Pancreas (tissue), 10 donors: ENCODE data around the gene PMS1. TPM values are rescaled to one million over a fixed set of nuclear protein-coding genes. Genes with fewer than 3 reads are reported as not detected.

Experiments
- ATAC-seq, 4 donors: fragments of 200-7000 bp; cut with Tn5 transposase; one replicate each; pipeline versions ENCODE4 v1.8.0 to v1.9.1; 2020; ENCODE audit warnings: mild to moderate bottlenecking in 4 of 4, moderate library complexity in 4 of 4
- DNase-seq, 6 donors: peaks; one replicate each; pipeline ENCODE4 v3.0.0-alpha.2; 2020
- FAIRE-seq: peaks from 2 replicates; lab custom pipeline; 2012; peaks lifted over from hg19 to GRCh38; lab: Jason Lieb, UNC
- H3K27ac ChIP-seq, 4 donors: fragments of 200-600 bp; sonication (generic); 1 replicate in 3 of 4; 2 replicates in 1 of 4; pipeline versions ENCODE4 v1.5.0 to v1.8.0; 2020
- H3K27me3 ChIP-seq, 4 donors: fragments of 200-600 bp; one replicate each; pipeline ENCODE4 v1.8.0; 2021
- H3K36me3 ChIP-seq, 3 donors: fragments of 200-600 bp; sonication (generic) in 1 of 3; one replicate each; pipeline versions ENCODE4 v1.5.0 to v1.8.0; 2020 to 2021
- H3K4me1 ChIP-seq, 3 donors: fragments of 200-600 bp; one replicate each; pipeline ENCODE4 v1.8.0; 2021
- H3K4me3 ChIP-seq, 4 donors: fragments of 200-600 bp; sonication (generic) in 2 of 4; one replicate each; pipeline versions ENCODE4 v1.5.0 to v1.8.0; 2020 to 2021
- H3K9me3 ChIP-seq, 4 donors: fragments of 200-600 bp; one replicate each; pipeline ENCODE4 v1.8.0; 2021
- WGBS, 2 donors: extraction: QIAGEN DNeasy Blood & Tissue Kit; methylation state at CpG; one replicate each; pipeline ENCODE4 v1.1.7; 2013; 5-methylcytosine and 5-hydroxymethylcytosine counted together
- intact Hi-C, 3 donors: fragments of 100-400 bp; cut with DNase I; formaldehyde crosslinking; loops; one replicate each; pipeline versions ENCODE4 v1.11.1 to v1.14.2; 2022
- polyA plus RNA-seq, 2 donors: library from polyadenylated mRNA; stranded (reverse); fragments of 200-250 nt; gene quantifications; one replicate each; pipeline ENCODE4 v1.2.3, GENCODE V29; 2013
- total RNA-seq, 6 donors: library from RNA; stranded (reverse); fragmentation: NEBNext Ultra II Directional in 4 of 6; extraction: Animal tissue kit (Norgen Biotek cat#: 25700) in 4 of 6; gene quantifications; one replicate each; pipeline versions ENCODE4 v1.2.1 to v1.2.4, GENCODE V29; 2021 to 2023
- TF ChIP-seq, protein P1 (sequence below), 4 donors: fragments of 200-600 bp; sonication (generic) in 3 of 4; IDR thresholded peaks; one replicate each; pipeline versions ENCODE4 v1.5.0 to v1.8.0; 2021; ENCODE audit warnings: antibody characterized with exemption in 4 of 4
- donor health status: healthy with polysubstance abuse.
- donor health status: DM: no; HTN: no; CAD: no; lungs with moderate emphysema.
- donor health status: DM: no; HTN: no; CAD: no.
- donor health status: control.
- donor health status: control.
- donor health status: Bipolar disorder and iron deficiency.
- donor health status: DM: yes; HTN: yes; CAD: no.
- donor health status: DM: no; HTN: no; CAD: no.
- donor health status: DM: no; HTN: no; CAD: no.
- donor health status: DM: yes; HTN: yes; CAD: no.

The PMS1 gene
- total and polyA plus RNA-seq, 8 donors = 8.1 to 17.1 (median 10.6) TPM

DNA sequence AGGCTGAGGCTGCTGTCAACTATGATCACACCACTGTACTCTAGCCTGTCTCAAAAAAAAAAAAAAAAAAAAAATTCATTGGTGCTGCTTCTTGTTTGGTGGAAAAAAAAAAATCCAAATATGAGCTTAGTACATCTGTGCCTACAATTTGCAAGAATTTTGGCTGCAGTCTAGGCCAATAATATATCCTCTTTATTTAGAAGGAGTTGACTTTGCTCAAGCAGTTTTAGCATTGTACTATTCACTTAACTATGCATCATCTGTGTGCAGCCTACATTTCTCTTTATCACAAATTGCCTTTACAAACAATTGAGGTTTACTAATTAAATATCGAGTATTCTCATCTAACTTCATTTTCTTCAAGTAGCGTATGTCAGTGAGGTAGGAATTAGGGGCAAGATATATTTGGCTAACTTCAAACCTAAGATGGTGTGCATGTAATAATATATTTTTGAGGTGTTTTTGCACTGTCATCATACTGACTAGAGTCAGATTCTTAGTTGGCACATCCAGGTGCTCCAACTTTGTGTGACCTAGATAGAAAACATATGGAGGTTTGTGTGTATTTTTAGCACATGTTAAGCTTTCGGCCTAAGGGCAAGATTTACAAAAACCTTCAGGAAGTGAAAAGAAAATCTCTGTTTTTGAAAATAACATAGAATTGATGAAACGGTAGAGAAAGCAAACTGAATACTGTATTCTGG is 51.8 kb downstream of the PMS1 start:
- FAIRE-seq (no peak), DNase-seq (no peak), ATAC-seq (no peak)
- Histone ChIP-seq H3K4me1 (no peaks in the 10 kb centered on the region), H3K36me3 (no peaks in the 10 kb centered on the region), H3K27ac (no peak overlapping the region), H3K27me3 (no peaks in the 10 kb centered on the region), H3K9me3 (no peaks in the 10 kb centered on the region), H3K4me3 (no peak overlapping the region)
- intact Hi-C loops = no loop called here
- 65% methylated on average over 4 of the region's 4 CpGs for WGBS, 2 donors
- TF ChIP-seq, protein P1, sequence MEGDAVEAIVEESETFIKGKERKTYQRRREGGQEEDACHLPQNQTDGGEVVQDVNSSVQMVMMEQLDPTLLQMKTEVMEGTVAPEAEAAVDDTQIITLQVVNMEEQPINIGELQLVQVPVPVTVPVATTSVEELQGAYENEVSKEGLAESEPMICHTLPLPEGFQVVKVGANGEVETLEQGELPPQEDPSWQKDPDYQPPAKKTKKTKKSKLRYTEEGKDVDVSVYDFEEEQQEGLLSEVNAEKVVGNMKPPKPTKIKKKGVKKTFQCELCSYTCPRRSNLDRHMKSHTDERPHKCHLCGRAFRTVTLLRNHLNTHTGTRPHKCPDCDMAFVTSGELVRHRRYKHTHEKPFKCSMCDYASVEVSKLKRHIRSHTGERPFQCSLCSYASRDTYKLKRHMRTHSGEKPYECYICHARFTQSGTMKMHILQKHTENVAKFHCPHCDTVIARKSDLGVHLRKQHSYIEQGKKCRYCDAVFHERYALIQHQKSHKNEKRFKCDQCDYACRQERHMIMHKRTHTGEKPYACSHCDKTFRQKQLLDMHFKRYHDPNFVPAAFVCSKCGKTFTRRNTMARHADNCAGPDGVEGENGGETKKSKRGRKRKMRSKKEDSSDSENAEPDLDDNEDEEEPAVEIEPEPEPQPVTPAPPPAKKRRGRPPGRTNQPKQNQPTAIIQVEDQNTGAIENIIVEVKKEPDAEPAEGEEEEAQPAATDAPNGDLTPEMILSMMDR (IDR thresholded peaks at IDR 0.05) = no peak

DNA sequence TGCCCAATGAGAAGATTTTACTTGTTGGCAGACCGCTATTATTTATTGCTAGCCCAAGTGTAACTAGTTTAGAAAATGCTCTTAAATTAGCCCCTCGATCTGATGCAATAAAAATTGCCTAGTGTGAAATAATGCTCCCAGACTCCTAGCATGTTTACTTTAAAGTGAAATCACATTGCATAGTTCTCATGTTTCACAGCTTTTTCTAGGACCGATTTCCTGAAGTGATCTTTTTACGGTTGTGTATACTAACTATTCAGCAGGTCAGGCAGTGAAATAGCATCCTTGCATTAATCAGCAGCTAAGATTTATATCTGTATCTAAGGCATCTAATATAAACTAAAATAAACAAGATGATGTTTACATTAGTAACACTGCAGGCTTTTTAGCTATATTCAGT is 52.4 kb downstream of the PMS1 start:
- H3K27ac ChIP-seq = no peak overlapping the region
- no peak overlapping the region for H3K4me3 ChIP-seq
- TF ChIP-seq, protein P1 (IDR thresholded peaks at IDR 0.05) = no peak
- 66 to 76% methylated on average over 4 of the region's 4 CpGs for WGBS, 2 donors
- H3K27me3 ChIP-seq = no peaks in the 10 kb centered on the region
- no peaks in the 10 kb centered on the region for H3K4me1 ChIP-seq
- no peaks in the 10 kb centered on the region for H3K9me3 ChIP-seq
- intact Hi-C loops = no loop called here
- DNase-seq (no peak), ATAC-seq (no peak), FAIRE-seq (no peak)
- no peaks in the 10 kb centered on the region for H3K36me3 ChIP-seq

DNA sequence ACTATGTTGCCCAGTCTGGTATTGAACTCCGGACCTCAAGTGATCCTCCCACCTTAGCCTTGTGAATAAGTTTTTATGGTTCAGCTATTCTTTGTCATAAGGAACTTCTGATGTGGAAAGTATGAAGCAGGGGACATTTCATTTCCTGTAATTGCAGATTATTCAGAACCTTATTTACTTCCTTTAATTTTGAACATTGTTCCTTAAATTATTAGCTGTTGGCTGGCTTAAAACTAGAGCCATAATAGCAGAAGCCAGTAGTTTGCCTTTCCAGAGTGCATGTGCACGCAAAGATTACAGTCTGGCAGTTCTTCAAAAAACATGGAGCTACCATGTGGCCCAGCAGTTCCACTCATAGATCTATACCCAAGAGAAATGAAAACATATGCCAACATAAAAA is 53.1 kb downstream of the PMS1 start:
- 86 to 87% methylated on average over 2 of the region's 2 CpGs for WGBS, 2 donors
- DNase-seq (no peak), ATAC-seq (no peak), FAIRE-seq (no peak)
- Histone ChIP-seq H3K27ac (no peak overlapping the region), H3K27me3 (no peaks in the 10 kb centered on the region), H3K9me3 (no peaks in the 10 kb centered on the region), H3K4me1 (no peaks in the 10 kb centered on the region), H3K36me3 (no peaks in the 10 kb centered on the region), H3K4me3 (no peak overlapping the region)
- intact Hi-C loops = no loop called here
- TF ChIP-seq, protein P1 (IDR thresholded peaks at IDR 0.05) = no peak

DNA sequence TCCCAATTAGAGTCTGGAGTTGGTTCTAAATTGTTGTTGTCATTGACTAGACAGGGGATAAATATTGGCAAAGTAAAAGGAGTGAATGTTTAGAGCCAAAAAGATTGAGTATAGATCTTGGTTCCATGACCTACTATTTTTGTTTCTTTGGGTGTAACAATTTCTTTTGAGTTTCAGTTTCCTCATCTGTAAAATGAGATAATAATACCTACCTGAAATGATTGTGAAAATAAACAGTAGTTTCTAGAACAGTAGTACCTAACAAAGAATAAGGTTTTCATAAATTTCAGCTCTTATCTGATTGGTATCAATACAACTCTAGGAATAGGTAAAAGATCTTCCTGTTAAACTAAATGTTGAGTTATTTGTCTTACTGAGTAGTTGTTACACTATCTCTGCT is 56.8 kb downstream of the PMS1 start:
- Histone ChIP-seq H3K27ac (no peak overlapping the region), H3K9me3 (no peaks in the 10 kb centered on the region), H3K36me3 (no peaks in the 10 kb centered on the region), H3K4me3 (no peak overlapping the region), H3K4me1 (no peaks in the 10 kb centered on the region), H3K27me3 (no peaks in the 10 kb centered on the region)
- intact Hi-C loops = no loop called here
- TF ChIP-seq, protein P1 (IDR thresholded peaks at IDR 0.05) = no peak
- no peak for ATAC-seq
- DNase-seq = no peak
- no peak for FAIRE-seq

DNA sequence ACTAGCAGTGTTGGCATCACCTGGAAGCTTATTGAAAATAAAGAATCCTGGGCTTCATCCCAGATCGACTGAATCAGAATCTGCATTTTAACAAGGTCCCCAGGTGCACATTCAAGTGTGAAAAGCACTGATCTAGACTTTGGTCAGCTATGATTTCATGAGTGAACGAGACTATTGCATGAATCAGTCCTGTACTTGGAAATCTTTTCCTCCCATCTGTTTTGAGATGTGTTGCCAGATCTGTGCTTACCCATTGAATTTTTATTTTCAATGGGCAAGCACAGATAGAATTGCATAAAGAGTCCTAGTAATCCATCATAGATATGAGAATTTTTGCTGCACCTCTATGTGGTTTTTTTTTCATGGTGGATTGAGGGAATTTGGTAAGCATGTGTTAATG is 64.0 kb downstream of the PMS1 start:
- Histone ChIP-seq H3K9me3 (no peaks in the 10 kb centered on the region), H3K36me3 (no peaks in the 10 kb centered on the region), H3K27ac (no peak overlapping the region), H3K27me3 (no peaks in the 10 kb centered on the region), H3K4me3 (no peak overlapping the region), H3K4me1 (no peaks in the 10 kb centered on the region)
- intact Hi-C loops = no loop called here
- TF ChIP-seq, protein P1 (IDR thresholded peaks at IDR 0.05) = no peak
- DNase-seq (no peak), ATAC-seq (no peak), FAIRE-seq (no peak)
- WGBS, 2 donors = 89 to 93% methylated on average over 2 of the region's 2 CpGs
